Activated B cell treated with CpG ODN at 0.5 μM for 24 hours (primary cell): ENCODE data around the gene DFFB. TPM values are rescaled to one million over a fixed set of nuclear protein-coding genes. Genes with fewer than 3 reads are reported as not detected.

Experiments used
- ATAC-seq: fragments of 200-7000 bp; cut with Tn5 transposase; one replicate; pipeline ENCODE4 v1.10.0; 2021; ENCODE audit warnings: low read depth, mild to moderate bottlenecking, moderate library complexity
- CTCF ChIA-PET: fragments of 350-600 bp; sonication (Branson Sonifier 250); formaldehyde crosslinking; loops from one replicate; lab custom pipeline; 2021; ENCODE audit warnings: antibody characterized with exemption; lab: Charles Lee
- POLR2A ChIA-PET: fragments of 350-600 bp; sonication (Branson Sonifier 250); formaldehyde crosslinking; loops from one replicate; lab custom pipeline; 2021; ENCODE audit warnings: antibody characterized with exemption; lab: Charles Lee
- DNase-seq: peaks from one replicate; pipeline ENCODE4 v3.0.0; 2022
- H3K27ac Mint-ChIP-seq: one replicate; pipeline ENCODE4 v1.8.0; 2020; ENCODE audit warnings: mixed read lengths
- H3K27me3 Mint-ChIP-seq: one replicate; pipeline ENCODE4 v1.8.0; 2021; ENCODE audit warnings: mixed read lengths
- H3K36me3 Mint-ChIP-seq: one replicate; pipeline ENCODE4 v1.8.0; 2021; ENCODE audit warnings: low read depth, mixed read lengths
- H3K4me1 Mint-ChIP-seq: one replicate; pipeline ENCODE4 v1.8.0; 2021; ENCODE audit warnings: mixed read lengths
- H3K4me3 Mint-ChIP-seq: one replicate; pipeline ENCODE4 v1.8.0; 2020; ENCODE audit warnings: mild to moderate bottlenecking, mixed read lengths
- H3K9me3 Mint-ChIP-seq: one replicate; pipeline ENCODE4 v1.8.0; 2020; ENCODE audit warnings: mixed read lengths
- CTCF ChIP-seq: fragments of 200-600 bp; IDR thresholded peaks from one replicate; pipeline ENCODE4 v1.8.0; 2022; ENCODE audit warnings: antibody characterized with exemption, mild to moderate bottlenecking
- intact Hi-C: fragments of 100-400 bp; cut with micrococcal nuclease; formaldehyde crosslinking; loops from one replicate; pipeline ENCODE4 v1.15.1; 2024
- total RNA-seq: library from RNA; stranded (reverse); gene quantifications from 2 replicates; pipeline ENCODE4 v1.2.3, GENCODE V29; 2022

Gene DFFB
- total RNA-seq, 1 donor from 2014 or later, result 10.5 TPM

- ChIA-PET POLR2A (no interaction called here), CTCF (interaction anchor here (0.7 to 1.2 kb wide), 2 partner anchors 139 to 189 kb away, joined by 3 to 4 read pairs; no protein-coding TSS in a partner anchor)
- no peak for ATAC-seq
- DNase-seq, result no peak
- no peak overlapping the region for H3K4me3 Mint-ChIP-seq
- H3K27ac Mint-ChIP-seq, result no peak overlapping the region
- peaks cover 3% of the 10 kb centered on the region for H3K27me3 Mint-ChIP-seq
- intact Hi-C loops, result loop anchor here (10.0 kb wide), 2 partner anchors 1264 to 1324 kb away; partner anchors contain the start of gene PRXL2B
- H3K4me1 Mint-ChIP-seq, result peaks cover 23% of the 10 kb centered on the region
- no peaks in the 10 kb centered on the region for H3K9me3 Mint-ChIP-seq
- TF ChIP-seq CTCF, result no peak
- no peaks in the 10 kb centered on the region for H3K36me3 Mint-ChIP-seq
Measured at GRCh38 chr1:3908886-3909517, 51.7 kb downstream of the DFFB start.

GRCh38 chr1:3909615-3910014 lies 52.3 kb downstream of the DFFB start:
- intact Hi-C loops, result loop anchor here (5.0 to 10.0 kb wide), 4 partner anchors 138 to 1325 kb away; partner anchors contain the start of gene PRXL2B
- CTCF ChIA-PET, result no interaction called here
- peaks cover 3% of the 10 kb centered on the region for H3K27me3 Mint-ChIP-seq
- no peaks in the 10 kb centered on the region for H3K9me3 Mint-ChIP-seq
- ATAC-seq, result no peak
- no peak for TF ChIP-seq CTCF
- DNase-seq, result no peak
- POLR2A ChIA-PET, result no interaction called here
- H3K4me3 Mint-ChIP-seq, result no peak overlapping the region
- peaks cover 23% of the 10 kb centered on the region for H3K4me1 Mint-ChIP-seq
- H3K36me3 Mint-ChIP-seq, result no peaks in the 10 kb centered on the region
- H3K27ac Mint-ChIP-seq, result no peak overlapping the region

- ChIA-PET CTCF (interaction anchor here (1.3 kb wide), 1 partner anchor 675 kb away, joined by 3 read pairs; no protein-coding TSS in a partner anchor), POLR2A (no interaction called here)
- Mint-ChIP-seq H3K9me3 (no peaks in the 10 kb centered on the region), H3K4me1 (peaks cover 23% of the 10 kb centered on the region), H3K36me3 (no peaks in the 10 kb centered on the region), H3K27ac (no peak overlapping the region), H3K4me3 (no peak overlapping the region), H3K27me3 (peaks cover 3% of the 10 kb centered on the region)
- DNase-seq, result no peak
- TF ChIP-seq CTCF, result no peak
- no peak for ATAC-seq
- intact Hi-C loops, result loop anchor here (5.0 kb wide), 2 partner anchors 137 to 152 kb away; no protein-coding TSS in a partner anchor
Measured at GRCh38 chr1:3910049-3910731, 52.9 kb downstream of the DFFB start.

- TF ChIP-seq CTCF, result peak; percentile 67
- no peak overlapping the region for H3K27ac Mint-ChIP-seq
Measured at GRCh38 chr1:3910857-3911845, 53.9 kb downstream of the DFFB start.

More at GRCh38 chr1:3910857-3911845, 53.9 kb downstream of the DFFB start:
- peaks cover 3% of the 10 kb centered on the region for H3K27me3 Mint-ChIP-seq
- no peaks in the 10 kb centered on the region for H3K36me3 Mint-ChIP-seq
- CTCF ChIA-PET, result interaction anchor here (0.8 to 1.4 kb wide), 6 partner anchors 11 to 1834 kb away, joined by 3 to 10 read pairs (median 3); no protein-coding TSS in a partner anchor
- DNase-seq, result peak; percentile 70
- H3K9me3 Mint-ChIP-seq, result no peaks in the 10 kb centered on the region
- no peak overlapping the region for H3K4me3 Mint-ChIP-seq
- H3K4me1 Mint-ChIP-seq, result peaks cover 23% of the 10 kb centered on the region
- intact Hi-C loops, result loop anchor here (1.0 to 5.0 kb wide), 3 partner anchors 136 to 741 kb away; no protein-coding TSS in a partner anchor
- POLR2A ChIA-PET, result no interaction called here
- peak; percentile 92 for ATAC-seq
